HFF-Myc (cell line): Measurements from ENCODE around the gene SETBP1.

Experiments used
- DNase-seq: peaks from one replicate; pipeline ENCODE4 v3.0.0-alpha.2; 2011; ENCODE audit warnings: low read depth; ENCODE audit errors: extremely low read depth
- H3K4me3 ChIP-seq: replicated peaks from 2 replicates; pipeline ENCODE4 v1.5.1; 2011; ENCODE audit warnings: low read depth, mild to moderate bottlenecking, control low read depth, low read length
- TF ChIP-seq, protein P1 (sequence below): IDR thresholded peaks from 2 replicates; pipeline ENCODE4 v1.5.1; 2012; ENCODE audit warnings: mild to moderate bottlenecking, low read depth, low read length, control low read depth; ENCODE audit errors: missing control alignments

SETBP1 gene

DNA sequence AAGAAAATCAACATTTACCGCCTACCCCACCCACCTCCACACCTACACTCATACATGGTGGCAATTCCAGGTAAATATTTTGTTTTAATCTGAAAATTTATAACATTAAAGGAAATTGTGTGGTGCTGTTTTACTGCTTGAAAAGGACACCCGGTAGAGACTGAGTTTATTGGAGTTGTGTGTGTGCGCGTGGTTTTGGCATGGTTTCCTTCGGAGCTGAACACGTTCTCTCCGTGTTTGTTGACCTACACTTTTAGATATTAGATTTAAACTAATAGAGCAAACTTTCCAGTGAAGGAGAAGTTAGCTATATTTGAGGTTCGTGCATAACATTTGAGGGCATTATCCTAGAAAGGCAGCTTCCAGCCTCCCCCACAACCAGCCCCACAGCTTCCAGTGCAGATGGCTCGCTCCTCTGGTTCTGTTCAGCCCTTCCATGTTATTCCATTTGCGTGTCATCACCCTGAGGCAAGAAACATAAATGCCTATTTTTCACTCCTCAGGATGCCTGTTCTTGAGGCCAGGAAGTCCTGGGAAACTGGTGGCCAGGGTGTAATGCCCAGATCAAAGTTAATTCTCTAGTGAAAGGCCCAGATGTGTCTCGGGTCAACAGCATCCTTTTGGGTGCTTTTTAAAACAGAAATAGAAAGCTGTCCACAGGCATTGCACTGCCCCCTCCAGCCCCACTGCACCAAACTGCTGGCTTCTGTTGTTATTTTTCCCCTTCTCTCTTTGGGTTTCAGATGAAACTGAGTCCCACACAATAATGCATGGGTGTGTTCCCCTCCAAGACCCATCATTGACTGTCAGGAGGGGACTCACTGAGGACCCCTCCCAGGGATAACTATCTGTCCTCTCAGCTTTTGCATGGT is 190.2 kb downstream of the SETBP1 start:
- TF ChIP-seq, protein P1, sequence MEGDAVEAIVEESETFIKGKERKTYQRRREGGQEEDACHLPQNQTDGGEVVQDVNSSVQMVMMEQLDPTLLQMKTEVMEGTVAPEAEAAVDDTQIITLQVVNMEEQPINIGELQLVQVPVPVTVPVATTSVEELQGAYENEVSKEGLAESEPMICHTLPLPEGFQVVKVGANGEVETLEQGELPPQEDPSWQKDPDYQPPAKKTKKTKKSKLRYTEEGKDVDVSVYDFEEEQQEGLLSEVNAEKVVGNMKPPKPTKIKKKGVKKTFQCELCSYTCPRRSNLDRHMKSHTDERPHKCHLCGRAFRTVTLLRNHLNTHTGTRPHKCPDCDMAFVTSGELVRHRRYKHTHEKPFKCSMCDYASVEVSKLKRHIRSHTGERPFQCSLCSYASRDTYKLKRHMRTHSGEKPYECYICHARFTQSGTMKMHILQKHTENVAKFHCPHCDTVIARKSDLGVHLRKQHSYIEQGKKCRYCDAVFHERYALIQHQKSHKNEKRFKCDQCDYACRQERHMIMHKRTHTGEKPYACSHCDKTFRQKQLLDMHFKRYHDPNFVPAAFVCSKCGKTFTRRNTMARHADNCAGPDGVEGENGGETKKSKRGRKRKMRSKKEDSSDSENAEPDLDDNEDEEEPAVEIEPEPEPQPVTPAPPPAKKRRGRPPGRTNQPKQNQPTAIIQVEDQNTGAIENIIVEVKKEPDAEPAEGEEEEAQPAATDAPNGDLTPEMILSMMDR: no peak
- H3K4me3 ChIP-seq: no peak overlapping the region
- no peak for DNase-seq

DNA sequence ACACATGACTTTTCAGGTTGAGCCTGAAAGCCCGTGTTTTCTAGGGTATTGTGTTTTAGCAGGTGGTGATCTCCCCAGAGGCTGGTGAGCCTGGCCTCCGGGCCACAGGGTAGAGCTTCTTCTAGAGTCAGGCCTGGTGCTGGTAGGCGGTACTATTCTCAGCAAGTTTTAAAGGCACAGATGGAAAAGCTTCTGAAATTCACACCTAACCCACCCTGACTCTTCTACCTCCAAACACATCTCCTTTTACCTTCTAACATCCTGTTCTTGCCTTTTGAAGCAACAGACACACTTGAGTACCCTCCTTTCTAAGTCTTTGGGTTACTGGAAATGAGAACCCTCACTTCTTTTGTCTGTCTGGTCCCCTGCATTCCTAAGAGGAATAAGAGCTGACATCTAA is 191.1 kb downstream of the SETBP1 start:
- no peak for DNase-seq
- TF ChIP-seq, protein P1: no peak
- H3K4me3 ChIP-seq: no peak overlapping the region

DNA sequence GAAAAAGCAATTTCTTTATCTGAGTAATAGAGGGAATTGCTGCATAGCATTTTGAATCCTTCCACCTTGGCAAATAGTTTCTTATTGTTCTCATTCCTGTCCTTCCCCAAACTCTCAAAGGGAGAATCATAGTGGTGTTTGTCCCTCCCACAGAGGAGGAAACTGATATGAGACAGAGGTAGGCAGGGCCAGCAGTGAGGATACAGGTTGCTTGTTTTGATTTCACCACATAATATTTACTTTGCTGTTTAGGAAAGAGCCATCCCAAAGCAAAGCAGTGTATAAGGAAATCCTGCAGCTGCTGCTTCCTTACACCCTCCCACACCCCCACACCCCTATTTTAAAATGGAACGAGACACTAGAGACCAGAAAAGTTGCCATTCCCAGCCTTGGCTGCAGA is 195.3 kb downstream of the SETBP1 start:
- no peak for DNase-seq
- TF ChIP-seq, protein P1: no peak
- no peak overlapping the region for H3K4me3 ChIP-seq

DNA sequence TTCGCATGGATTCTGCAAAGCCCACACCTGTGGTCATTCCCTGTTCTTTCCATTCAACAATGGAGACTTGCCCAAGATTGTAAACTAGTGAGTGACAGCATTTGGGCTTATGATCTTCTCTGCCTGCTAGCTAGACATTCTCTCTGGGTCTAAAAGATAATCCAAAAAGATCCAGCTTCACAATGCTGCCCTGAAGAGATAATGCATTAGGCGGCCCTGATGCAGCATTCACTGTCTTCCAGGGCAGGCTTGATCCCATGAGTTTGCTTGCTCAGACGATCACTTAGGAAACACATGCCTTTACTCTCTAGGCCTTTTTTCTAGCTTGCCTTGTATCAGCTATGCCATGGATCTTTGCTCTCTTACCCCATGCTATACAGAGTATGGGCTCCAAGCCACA is 196.1 kb downstream of the SETBP1 start:
- TF ChIP-seq, protein P1: no peak
- DNase-seq: no peak
- no peak overlapping the region for H3K4me3 ChIP-seq

DNA sequence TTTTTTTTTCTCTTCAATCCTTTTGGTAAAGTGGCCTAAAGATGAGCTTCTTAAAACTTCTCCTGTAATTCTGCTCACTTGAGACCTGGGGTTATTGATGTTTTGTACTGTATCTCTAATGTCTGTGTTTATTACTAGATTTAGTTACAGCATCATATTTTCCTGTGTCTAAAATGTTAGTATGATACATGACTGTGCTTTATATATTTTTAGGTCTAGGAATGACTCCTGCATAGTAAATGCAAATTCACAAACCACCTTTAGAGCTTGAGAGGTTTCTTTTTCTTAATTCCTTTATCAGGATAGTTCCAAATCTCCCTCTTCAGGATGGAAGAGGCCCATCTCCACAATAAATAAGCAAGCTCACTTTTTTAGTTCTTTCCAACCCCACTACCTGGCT is 197.6 kb downstream of the SETBP1 start:
- DNase-seq: no peak

DNA sequence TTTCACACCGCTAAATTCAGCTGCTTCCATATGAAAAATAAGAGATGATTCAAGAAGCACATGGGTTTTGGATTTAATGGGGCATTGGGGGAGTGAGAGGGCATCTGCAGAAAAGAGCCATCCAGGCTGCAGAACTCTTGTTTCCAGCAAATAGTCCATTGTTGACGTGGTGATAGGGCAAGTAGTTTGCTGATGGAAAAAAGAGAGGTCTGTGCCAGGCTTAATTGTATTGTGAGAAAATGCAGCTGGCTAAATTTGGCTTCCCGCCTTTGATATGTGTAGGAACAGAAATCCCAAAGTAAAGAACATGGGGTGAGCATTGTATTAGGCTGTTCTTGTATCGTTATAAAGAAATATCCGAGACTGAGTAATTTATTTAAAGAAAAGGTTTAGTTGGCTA is 199.5 kb downstream of the SETBP1 start:
- TF ChIP-seq, protein P1: no peak
- H3K4me3 ChIP-seq: no peak overlapping the region
- no peak for DNase-seq

More for the DNA sequence above, 197.6 kb downstream of the SETBP1 start:
- TF ChIP-seq, protein P1: no peak
- no peak overlapping the region for H3K4me3 ChIP-seq
